ENCODE data around the gene COQ9. TPM values are rescaled to one million over a fixed set of nuclear protein-coding genes. Genes with fewer than 3 reads are reported as not detected.
"Not testable (repeated sequence)": the region's sequence is repeated elsewhere in the genome, so short reads cannot be mapped to it uniquely, and the experiment has no call there.

Gene COQ9
- total and polyA plus RNA-seq, 11 donors: 126 to 436 (median 191) TPM

- H3K27me3 ChIP-seq: no peaks in the 10 kb centered on the region
- H3K27ac ChIP-seq: no peak overlapping the region
- no peaks in the 10 kb centered on the region for H3K9me3 ChIP-seq
- H3K36me3 ChIP-seq: peaks cover 0 to 100% (median 96%) of the 10 kb centered on the region in 9 donors
- H3K4me3 ChIP-seq: no peak overlapping the region
- WGBS, 4 donors: 75 to 90% (median 87%) methylated on average over 3 of the region's 3 CpGs
- ATAC-seq (no peak), DNase-seq (no peak)
- TF ChIP-seq CTCF (IDR thresholded peaks at IDR 0.05) (no peak), POLR2A (IDR thresholded peaks at IDR 0.05) (no peak)
- no peaks in the 10 kb centered on the region for H3K4me1 ChIP-seq
- intact Hi-C loops (cut with DNase I): no loop called here
Observed at GRCh38 chr16:57432989-57433388, 14.3 kb upstream of the COQ9 start.

- intact Hi-C loops (cut with DNase I): no loop called here
- peaks cover 0 to 100% (median 96%) of the 10 kb centered on the region in 9 donors for H3K36me3 ChIP-seq
- no peak for ATAC-seq
- H3K9me3 ChIP-seq: no peaks in the 10 kb centered on the region
- 91 to 100% (median 97%) methylated on average over 2 of the region's 2 CpGs for WGBS, 4 donors
- DNase-seq: no peak
- TF ChIP-seq CTCF (IDR thresholded peaks at IDR 0.05) (no peak), POLR2A (IDR thresholded peaks at IDR 0.05) (no peak)
- no peaks in the 10 kb centered on the region for H3K27me3 ChIP-seq
- no peaks in the 10 kb centered on the region for H3K4me1 ChIP-seq
- H3K4me3 ChIP-seq: no peak overlapping the region
- H3K27ac ChIP-seq: no peak overlapping the region
Observed at GRCh38 chr16:57434003-57434402, 13.3 kb upstream of the COQ9 start.

GRCh38 chr16:57435838-57436237 is 11.4 kb upstream of the COQ9 start:
- no peak for TF ChIP-seq CTCF (IDR thresholded peaks at IDR 0.05)
- TF ChIP-seq POLR2A (IDR thresholded peaks at IDR 0.05): no peak
- intact Hi-C loops (cut with DNase I): no loop called here
- no peak overlapping the region for H3K4me3 ChIP-seq
- H3K27ac ChIP-seq: no peak overlapping the region
- peaks cover 0 to 14% (median 0%) of the 10 kb centered on the region in 12 donors for H3K9me3 ChIP-seq
- WGBS, 4 donors: 89 to 100% (median 94%) methylated on average over 1 of the region's 1 CpG
- no peak for DNase-seq
- H3K27me3 ChIP-seq: no peaks in the 10 kb centered on the region
- ATAC-seq: no peak
- H3K36me3 ChIP-seq: peaks cover 0 to 100% (median 96%) of the 10 kb centered on the region in 9 donors
- H3K4me1 ChIP-seq: peaks cover 0 to 1% (median 0%) of the 10 kb centered on the region in 12 donors

- 97 to 98% (median 98%) methylated on average over 8 of the region's 8 CpGs for WGBS, 4 donors
- H3K27ac ChIP-seq; H3K4me3 ChIP-seq; DNase-seq; H3K27me3 ChIP-seq; H3K4me1 ChIP-seq; intact Hi-C loops (cut with DNase I); ATAC-seq: not testable (repeated sequence)
- Histone ChIP-seq H3K9me3 (peaks cover 0 to 15% (median 0%) of the 10 kb centered on the region in 12 donors), H3K36me3 (peaks cover 0 to 63% (median 55%) of the 10 kb centered on the region in 9 donors)
Observed at GRCh38 chr16:57439947-57440346, 7.3 kb upstream of the COQ9 start.

GRCh38 chr16:57440551-57440950 is 6.7 kb upstream of the COQ9 start:
- DNase-seq; intact Hi-C loops (cut with DNase I); ATAC-seq; H3K27ac ChIP-seq; H3K4me3 ChIP-seq; H3K27me3 ChIP-seq: not testable (repeated sequence)
- H3K9me3 ChIP-seq: peaks cover 0 to 15% (median 0%) of the 10 kb centered on the region in 12 donors
- WGBS, 4 donors: 93 to 96% (median 95%) methylated on average over 8 of the region's 8 CpGs
- H3K36me3 ChIP-seq: peaks cover 0 to 57% (median 49%) of the 10 kb centered on the region in 9 donors
- peaks cover 0 to 15% (median 2%) of the 10 kb centered on the region in 12 donors for H3K4me1 ChIP-seq

Measured in heart left ventricle (tissue), 16 donors.